HepG2 (cell line): Measurements from ENCODE around the gene PRSS16. TPM values are rescaled to one million over a fixed set of nuclear protein-coding genes. Genes with fewer than 3 reads are reported as not detected.

Source experiments
- ATAC-seq: fragments of 200-7000 bp; cut with Tn5 transposase; 3 replicates; pipeline ENCODE4 v1.9.1; 2020; ENCODE audit warnings: mild to moderate bottlenecking, moderate library complexity
- BruUV-seq: library from RNA; stranded (reverse); fragments of 400-500 nt; replicated peaks from 2 replicates; lab custom pipeline; 2021; lab: Mats Ljungman, UMichigan
- CTCF ChIA-PET: fragments of 300-600 bp; formaldehyde crosslinking; extraction: SDS; loops from one replicate; lab custom pipeline; 2021; ENCODE audit warnings: low total read pairs, inconsistent platforms, low intra/inter-chr PET ratio; lab: Yijun Ruan, JAX
- POLR2A ChIA-PET: fragments of 350-600 bp; sonication (Branson Sonifier 250); formaldehyde crosslinking; loops from one replicate; lab custom pipeline; 2020; ENCODE audit warnings: antibody characterized with exemption, inconsistent platforms; lab: Yijun Ruan, JAX
- DNase-seq: peaks from one replicate; pipeline ENCODE4 v3.0.0-alpha.2; 2015; ENCODE audit warnings: low spot score
- FAIRE-seq: peaks from 3 replicates; lab custom pipeline; 2011; peaks lifted over from hg19 to GRCh38; lab: Jason Lieb, UNC
- H2AFZ ChIP-seq: one replicate; pipeline ENCODE4 v1.6.1; 2011; ENCODE audit warnings: low read length, inconsistent platforms
- H3K27ac ChIP-seq: fragments of 300-600 bp; 3 replicates; pipeline ENCODE4 v1.8.0; 2011; ENCODE audit warnings: mixed run types, mild to moderate bottlenecking, mixed read lengths, low read length, inconsistent platforms; ENCODE audit not compliant: insufficient read depth; ENCODE audit errors: extremely low read length
- H3K27me3 ChIP-seq, 2 experiments: fragments of 200-600 bp in 1 of 2; 2 replicates in 1 of 2; 3 replicates in 1 of 2; pipeline versions ENCODE4 v1.6.0 to v1.8.0; 2011; ENCODE audit warnings: low read length in 2 of 2, mild to moderate bottlenecking in 2 of 2, moderate library complexity in 2 of 2, inconsistent platforms in 1 of 2; ENCODE audit not compliant: insufficient read depth in 2 of 2, control insufficient read depth in 1 of 2
- H3K36me3 ChIP-seq, 2 experiments: fragments of 200-600 bp in 1 of 2; replicated peaks in 1 of 2; 2 replicates in 1 of 2; 3 replicates in 1 of 2; pipeline versions ENCODE4 v1.5.1 to v1.8.0; 2011; ENCODE audit warnings: low read length in 2 of 2, inconsistent platforms in 1 of 2; ENCODE audit not compliant: insufficient read depth in 2 of 2, control insufficient read depth in 1 of 2
- H3K4me1 ChIP-seq: 2 replicates; pipeline ENCODE4 v1.5.1; 2012; ENCODE audit warnings: low read length, inconsistent platforms; ENCODE audit not compliant: insufficient read depth
- H3K4me2 ChIP-seq: 2 replicates; pipeline ENCODE4 v1.6.0; 2011; ENCODE audit warnings: low read depth, low read length, inconsistent platforms
- H3K4me3 ChIP-seq, 3 experiments: fragments of 200-600 bp in 1 of 3; sonication (generic), shearing (Covaris generic) in 1 of 3; replicated peaks in 1 of 3; 2 replicates each; pipeline ENCODE4 v1.5.1; 2011 to 2016; ENCODE audit warnings: low read length in 3 of 3, inconsistent platforms in 2 of 3, low read depth in 2 of 3, mild to moderate bottlenecking in 2 of 3, control low read depth in 1 of 3, mixed read lengths in 1 of 3; ENCODE audit not compliant: insufficient read depth in 1 of 3
- H3K79me2 ChIP-seq: one replicate; pipeline ENCODE4 v1.6.1; 2011; ENCODE audit warnings: low read length, inconsistent platforms; ENCODE audit not compliant: insufficient read depth
- H3K9ac ChIP-seq: 2 replicates; pipeline ENCODE4 v1.6.0; 2011; ENCODE audit warnings: mild to moderate bottlenecking, low read depth, low read length, inconsistent platforms; ENCODE audit not compliant: insufficient read depth
- H3K9me3 ChIP-seq: 2 replicates; pipeline ENCODE4 v1.5.1; 2012; ENCODE audit warnings: mild to moderate bottlenecking, low read length
- H4K20me1 ChIP-seq: 2 replicates; pipeline ENCODE4 v1.6.0; 2011; ENCODE audit warnings: inconsistent platforms, mild to moderate bottlenecking, low read length, moderate library complexity; ENCODE audit not compliant: insufficient read depth
- ATF2 ChIP-seq: sonication (generic); formaldehyde crosslinking; IDR thresholded peaks from 2 replicates; pipeline ENCODE4 v1.4.0; 2020; ENCODE audit warnings: missing genetic modification reagents
- CAMTA2 ChIP-seq: sonication (generic); formaldehyde crosslinking; IDR thresholded peaks from 2 replicates; pipeline ENCODE4 v1.4.0; 2020; ENCODE audit warnings: mild to moderate bottlenecking, missing genetic modification reagents, borderline replicate concordance
- CBX2 ChIP-seq, 2 experiments: fragments of 200-600 bp in 1 of 2; sonication (generic); formaldehyde crosslinking in 1 of 2; IDR thresholded peaks; 2 replicates each; pipeline versions ENCODE4 v1.7.0 to v1.8.1; 2018 to 2022; ENCODE audit warnings: low read depth in 2 of 2, low read length in 1 of 2, mild to moderate bottlenecking in 1 of 2, missing genetic modification reagents in 1 of 2
- CREBL2 ChIP-seq: sonication (generic); formaldehyde crosslinking; IDR thresholded peaks from 2 replicates; pipeline ENCODE4 v1.8.1; 2023; ENCODE audit warnings: missing genetic modification reagents, mild to moderate bottlenecking, borderline replicate concordance
- MAF1 ChIP-seq: sonication (generic); formaldehyde crosslinking; IDR thresholded peaks from 2 replicates; pipeline ENCODE4 v1.5.0; 2020; ENCODE audit warnings: missing genetic modification reagents, borderline replicate concordance
- RAD21 ChIP-seq: fragments of 450-650 bp; formaldehyde crosslinking; IDR thresholded peaks from 2 replicates; pipeline ENCODE4 v1.5.0; 2020; ENCODE audit warnings: mild to moderate bottlenecking
- RARA ChIP-seq: IDR thresholded peaks from 2 replicates; pipeline ENCODE4 v1.6.1; 2016; ENCODE audit warnings: missing genetic modification reagents, missing compliant biosample characterization
- UBTF ChIP-seq: sonication (generic); formaldehyde crosslinking; IDR thresholded peaks from 2 replicates; pipeline ENCODE4 v1.4.0; 2020; ENCODE audit warnings: mild to moderate bottlenecking, missing genetic modification reagents
- ZFP91 ChIP-seq: sonication (generic); formaldehyde crosslinking; IDR thresholded peaks from 2 replicates; pipeline ENCODE4 v1.9.0; 2022; ENCODE audit warnings: missing genetic modification reagents, mild to moderate bottlenecking, borderline replicate concordance
- ZNF24 ChIP-seq: fragments of 450-650 bp; IDR thresholded peaks from 2 replicates; pipeline ENCODE4 v1.6.1; 2017; ENCODE audit warnings: antibody characterized with exemption, mild to moderate bottlenecking
- ZNF629 ChIP-seq: sonication (generic); formaldehyde crosslinking; conservative IDR thresholded peaks from 2 replicates; pipeline ENCODE4 v1.5.0; 2020; ENCODE audit warnings: missing genetic modification reagents
- ZNF800 ChIP-seq: sonication (generic); formaldehyde crosslinking; IDR thresholded peaks from 2 replicates; pipeline ENCODE4 v1.4.0; 2020; ENCODE audit warnings: missing genetic modification reagents
- ZNF891 ChIP-seq: sonication (generic); formaldehyde crosslinking; IDR thresholded peaks from 2 replicates; pipeline ENCODE4 v1.5.0; 2020; ENCODE audit warnings: mild to moderate bottlenecking, missing genetic modification reagents
- WGBS: methylation state at CpG from one replicate; pipeline ENCODE4 v1.1.6; 2017; ENCODE audit warnings: low lambda C conversion rate; 5-methylcytosine and 5-hydroxymethylcytosine counted together
- in situ Hi-C: cut with HindIII; loops from 2 replicates; pipeline ENCODE4 v1.10.0; 2017; ENCODE audit warnings: low pct_unique_long_range_greater_than_20kb; ENCODE audit not compliant: extremely low pct_ligation_motif_present
- intact Hi-C: fragments of 100-400 bp; cut with micrococcal nuclease; formaldehyde crosslinking; loops from one replicate; pipeline ENCODE4 v1.10.0; 2022; ENCODE audit not compliant: unreplicated experiment
- polyA plus RNA-seq, 8 experiments: library from polyadenylated mRNA; depleted of rRNA in 3 of 8; stranded (reverse) in 7 of 8; unstranded in 1 of 8; fragments of >200 nt; fragmentation: Illumina TruSeq in 4 of 8; extraction: Trizol in 4 of 8; gene quantifications; 2 replicates each; pipeline versions ENCODE4 v1.2.1 to v1.2.3, GENCODE V29; 2011 to 2016; ENCODE audit warnings: low read depth in 4 of 8, missing spikeins in 1 of 8, mixed read lengths in 1 of 8; ENCODE audit not compliant: insufficient read depth in 1 of 8
- total RNA-seq, 5 experiments: library from RNA; depleted of rRNA; stranded (reverse); fragments of >200 nt; fragmentation: Illumina TruSeq; extraction: Trizol; gene quantifications; 2 replicates each; pipeline ENCODE4 v1.2.3, GENCODE V29; 2016; ENCODE audit warnings: low read depth in 1 of 5

The PRSS16 gene
- total and polyA plus RNA-seq, 2 of the 13 experiments (the other 11 are each of a cell fraction or from before 2014, with no cell fraction given): not detected

- in situ Hi-C loops: no loop called here
- peaks cover 55% of the 10 kb centered on the region for H3K4me1 ChIP-seq
- H3K9me3 ChIP-seq: no peaks in the 10 kb centered on the region
- WGBS: 15% methylated on average over 25 of the region's 25 CpGs
- peaks cover 8 to 62% of the 10 kb centered on the region in 2 experiments for H3K27me3 ChIP-seq
- intact Hi-C loops: no loop called here
- no peaks in the 10 kb centered on the region for H4K20me1 ChIP-seq
- H3K36me3 ChIP-seq: no peaks in the 10 kb centered on the region
- ATAC-seq (no peak), FAIRE-seq (no peak), DNase-seq (peak; percentile 34)
- peak overlapping the region in 1 of 3 experiments; percentile 27; a peak in 1 of 6 replicates for H3K4me3 ChIP-seq
- H3K9ac ChIP-seq: no peak overlapping the region
- CTCF ChIA-PET: no interaction called here
- no peak overlapping the region for H2AFZ ChIP-seq
- no peak overlapping the region for H3K27ac ChIP-seq
- BruUV-seq: no TSS peak
- POLR2A ChIA-PET: no interaction called here
- H3K4me2 ChIP-seq: peak overlapping the region; percentile 57
- no peaks in the 10 kb centered on the region for H3K79me2 ChIP-seq
- TF ChIP-seq ZNF24 (peak; percentile 71; the same call in 1 of the 2 replicates), ZNF891 (CRISPR knock-in tag) (no peak), RAD21 (no peak), MAF1 (CRISPR knock-in tag) (0 out of 2 replicates have a peak, but pooled peaks have one; percentile 61), CAMTA2 (CRISPR knock-in tag) (no peak), UBTF (CRISPR knock-in tag) (0 out of 2 replicates have a peak, but pooled peaks have one; percentile 21), RARA (CRISPR knock-in tag) (no peak), ATF2 (CRISPR knock-in tag) (no peak), CREBL2 (no peak), ZNF629 (0 out of 2 replicates have a peak, but pooled peaks have one; percentile 20), CBX2 (IDR thresholded peaks at IDR 0.05; ENCODE audit: low read depth, low read length) (0 out of 2 replicates have a peak, but pooled peaks have one; percentile 76), CBX2 (CRISPR knock-in tag; IDR thresholded peaks at IDR 0.05; ENCODE audit: low read depth) (no peak), ZFP91 (CRISPR knock-in tag) (no peak), ZNF800 (CRISPR knock-in tag) (0 out of 2 replicates have a peak, but pooled peaks have one; percentile 23)
These were observed 42.8 kb downstream of the PRSS16 start for GRCh38 chr6:27290065-27290849.
